ENCODE data around the gene HBZ.
"Not testable (repeated sequence)": the region's sequence is repeated elsewhere in the genome, so short reads cannot be mapped to it uniquely, and the experiment has no call there.

Gene HBZ

GRCh38 chr16:154217-155030 lies 2.0 kb downstream of the HBZ start:
- Histone ChIP-seq H3F3A (ENCODE audit: low read depth) (no peaks in the 10 kb centered on the region), H3K4me3 (ENCODE audit: low read length, poor library complexity, severe bottlenecking) (no peak overlapping the region), H3K9ac (ENCODE audit: low read depth, low read length, poor library complexity, severe bottlenecking) (no peak overlapping the region), H3K4me1 (ENCODE audit: insufficient read depth, low read length, poor library complexity, severe bottlenecking) (no peaks in the 10 kb centered on the region), H3K9me3 (ENCODE audit: insufficient read depth, low read depth, low read length) (no peaks in the 10 kb centered on the region), H3K79me2 (ENCODE audit: insufficient read depth, low read length) (no peaks in the 10 kb centered on the region), H3K4me2 (ENCODE audit: low read depth, low read length, poor library complexity, severe bottlenecking) (no peak overlapping the region), H3K27me3 (ENCODE audit: insufficient read depth, low read length, poor library complexity, severe bottlenecking) (no peaks in the 10 kb centered on the region), H4K20me1 (ENCODE audit: insufficient read depth, low read length, poor library complexity, severe bottlenecking) (no peaks in the 10 kb centered on the region), H3K36me3 (ENCODE audit: insufficient read depth, low read length) (no peaks in the 10 kb centered on the region), H2AFZ (ENCODE audit: low read length) (no peak overlapping the region), H3K9me2 (replicated peaks; ENCODE audit: low read depth, low read length) (no peaks in the 10 kb centered on the region)
- no peak for TF ChIP-seq EZH2phosphoT487 (IDR thresholded peaks at IDR 0.05; ENCODE audit: borderline replicate concordance)
- TF ChIP-seq CTCF (conservative IDR thresholded peaks at IDR 0.05; ENCODE audit: low read length): no peak

GRCh38 chr16:155031-155398 lies 2.6 kb downstream of the HBZ start:
- Histone ChIP-seq H4K20me1 (ENCODE audit: insufficient read depth, low read length, poor library complexity, severe bottlenecking) (no peaks in the 10 kb centered on the region), H3K4me1 (ENCODE audit: insufficient read depth, low read length, poor library complexity, severe bottlenecking) (no peaks in the 10 kb centered on the region), H3K79me2 (ENCODE audit: insufficient read depth, low read length) (no peaks in the 10 kb centered on the region), H3K4me3 (ENCODE audit: low read length, poor library complexity, severe bottlenecking) (no peak overlapping the region), H3K9me2 (replicated peaks; ENCODE audit: low read depth, low read length) (no peaks in the 10 kb centered on the region), H3K36me3 (ENCODE audit: insufficient read depth, low read length) (no peaks in the 10 kb centered on the region), H3K9me3 (ENCODE audit: insufficient read depth, low read depth, low read length) (no peaks in the 10 kb centered on the region), H3K27me3 (ENCODE audit: insufficient read depth, low read length, poor library complexity, severe bottlenecking) (no peaks in the 10 kb centered on the region), H2AFZ (ENCODE audit: low read length) (no peak overlapping the region), H3K4me2 (ENCODE audit: low read depth, low read length, poor library complexity, severe bottlenecking) (no peak overlapping the region), H3F3A (ENCODE audit: low read depth) (no peaks in the 10 kb centered on the region), H3K9ac (ENCODE audit: low read depth, low read length, poor library complexity, severe bottlenecking) (no peak overlapping the region)
- TF ChIP-seq CTCF (conservative IDR thresholded peaks at IDR 0.05; ENCODE audit: low read length): no peak
- TF ChIP-seq EZH2phosphoT487 (IDR thresholded peaks at IDR 0.05; ENCODE audit: borderline replicate concordance): no peak

GRCh38 chr16:159136-159849 lies 6.8 kb downstream of the HBZ start:
- Histone ChIP-seq H3F3A (ENCODE audit: low read depth) (no peaks in the 10 kb centered on the region), H3K27me3 (ENCODE audit: insufficient read depth, low read length, poor library complexity, severe bottlenecking) (no peaks in the 10 kb centered on the region), H3K9ac (ENCODE audit: low read depth, low read length, poor library complexity, severe bottlenecking) (no peak overlapping the region), H3K4me2 (ENCODE audit: low read depth, low read length, poor library complexity, severe bottlenecking) (no peak overlapping the region), H3K79me2 (ENCODE audit: insufficient read depth, low read length) (no peaks in the 10 kb centered on the region), H3K36me3 (ENCODE audit: insufficient read depth, low read length) (no peaks in the 10 kb centered on the region), H3K9me2 (replicated peaks; ENCODE audit: low read depth, low read length) (no peaks in the 10 kb centered on the region), H3K4me3 (ENCODE audit: low read length, poor library complexity, severe bottlenecking) (no peak overlapping the region), H2AFZ (ENCODE audit: low read length) (no peak overlapping the region), H3K9me3 (ENCODE audit: insufficient read depth, low read depth, low read length) (no peaks in the 10 kb centered on the region), H3K4me1 (ENCODE audit: insufficient read depth, low read length, poor library complexity, severe bottlenecking) (no peaks in the 10 kb centered on the region), H4K20me1 (ENCODE audit: insufficient read depth, low read length, poor library complexity, severe bottlenecking) (no peaks in the 10 kb centered on the region)
- TF ChIP-seq EZH2phosphoT487 (IDR thresholded peaks at IDR 0.05; ENCODE audit: borderline replicate concordance): no peak
- TF ChIP-seq CTCF (conservative IDR thresholded peaks at IDR 0.05; ENCODE audit: low read length): no peak

- not testable (repeated sequence) for H3K4me2 ChIP-seq (ENCODE audit: low read depth, low read length, poor library complexity, severe bottlenecking); H3K36me3 ChIP-seq (ENCODE audit: insufficient read depth, low read length); H3K4me3 ChIP-seq (ENCODE audit: low read length, poor library complexity, severe bottlenecking); H3K9me3 ChIP-seq (ENCODE audit: insufficient read depth, low read depth, low read length); H3K79me2 ChIP-seq (ENCODE audit: insufficient read depth, low read length); H3K9ac ChIP-seq (ENCODE audit: low read depth, low read length, poor library complexity, severe bottlenecking); H3F3A ChIP-seq (ENCODE audit: low read depth); H3K27me3 ChIP-seq (ENCODE audit: insufficient read depth, low read length, poor library complexity, severe bottlenecking); H3K9me2 ChIP-seq (replicated peaks; ENCODE audit: low read depth, low read length); H2AFZ ChIP-seq (ENCODE audit: low read length); H4K20me1 ChIP-seq (ENCODE audit: insufficient read depth, low read length, poor library complexity, severe bottlenecking); H3K4me1 ChIP-seq (ENCODE audit: insufficient read depth, low read length, poor library complexity, severe bottlenecking)
Measured at GRCh38 chr16:160242-160641, 7.8 kb downstream of the HBZ start.
